ENCODE data around the gene CA7.

CA7 gene

DNA sequence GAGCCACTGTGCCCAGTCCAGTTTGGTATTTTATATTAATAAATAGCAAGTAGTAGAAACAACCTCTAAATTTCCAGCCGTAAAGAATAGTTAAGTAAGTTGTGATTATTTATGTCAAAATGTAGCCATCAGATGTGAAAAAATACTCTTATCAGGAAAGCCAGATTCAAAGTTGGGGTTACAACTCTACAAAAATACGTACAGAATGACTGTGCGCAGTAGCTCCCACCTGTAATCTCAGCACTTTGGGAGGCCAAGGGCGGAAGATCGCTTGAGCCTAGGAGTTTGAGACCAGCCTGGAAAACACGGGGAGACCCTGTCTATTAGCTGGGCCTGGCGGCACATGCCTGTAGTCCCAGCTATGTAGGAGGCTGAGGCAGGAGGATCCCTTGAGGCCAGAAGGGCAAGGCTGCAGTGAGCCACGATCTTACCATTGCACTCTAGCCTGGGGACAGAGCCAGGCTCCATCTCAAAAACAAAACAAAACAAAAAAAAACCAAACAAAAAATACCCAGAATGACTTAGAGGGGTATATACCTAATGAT, 37.8 kb downstream of the CA7 start:
- H3K27me3 ChIP-seq (ENCODE audit: control insufficient read depth, insufficient read depth, low read length) = no peaks in the 10 kb centered on the region
- peaks cover 16% of the 10 kb centered on the region for H3K36me3 ChIP-seq (ENCODE audit: control insufficient read depth, insufficient read depth, low read length)
- peaks cover 5% of the 10 kb centered on the region for H3K4me1 ChIP-seq (ENCODE audit: control insufficient read depth, insufficient read depth, low read length)
- H3K4me3 ChIP-seq (ENCODE audit: low read length) = no peak overlapping the region
- no peak overlapping the region for H3K27ac ChIP-seq (ENCODE audit: low read depth, low read length)
- no peak overlapping the region for H3K9ac ChIP-seq (ENCODE audit: low read length)

DNA sequence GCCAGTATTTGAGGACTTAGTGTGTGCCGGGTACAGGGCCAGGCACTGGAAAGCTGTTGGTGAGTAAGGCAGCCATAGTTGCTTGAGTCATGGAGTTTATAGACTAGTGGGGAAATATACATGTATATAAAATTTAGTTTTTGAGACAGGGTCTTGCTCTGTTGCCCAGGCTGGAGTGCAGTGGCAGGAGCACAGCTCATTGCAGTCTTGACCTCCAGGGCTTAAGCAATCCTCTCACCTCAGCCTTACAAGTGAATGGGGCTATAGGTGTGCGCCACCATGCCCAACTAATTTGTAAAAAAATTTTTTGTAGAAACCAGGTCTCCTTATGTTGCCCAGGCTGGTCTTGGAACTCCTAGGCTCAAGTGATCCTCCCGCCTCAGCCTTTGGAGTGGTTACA, 38.5 kb downstream of the CA7 start:
- peaks cover 5% of the 10 kb centered on the region for H3K4me1 ChIP-seq (ENCODE audit: control insufficient read depth, insufficient read depth, low read length)
- no peak overlapping the region for H3K9ac ChIP-seq (ENCODE audit: low read length)

DNA sequence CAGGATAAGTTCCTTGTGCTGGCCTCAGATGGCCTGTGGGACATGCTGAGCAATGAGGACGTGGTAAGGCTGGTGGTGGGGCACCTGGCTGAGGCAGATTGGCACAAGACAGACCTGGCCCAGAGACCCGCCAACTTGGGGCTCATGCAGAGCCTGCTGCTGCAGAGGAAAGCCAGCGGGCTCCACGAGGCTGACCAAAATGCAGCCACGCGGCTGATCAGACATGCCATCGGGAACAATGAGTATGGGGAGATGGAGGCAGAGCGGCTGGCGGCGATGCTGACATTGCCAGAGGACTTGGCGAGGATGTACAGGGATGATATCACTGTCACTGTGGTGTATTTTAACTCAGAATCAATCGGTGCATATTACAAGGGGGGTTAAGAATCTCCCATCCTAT, 41.3 kb downstream of the CA7 start:
- Histone ChIP-seq H3K36me3 (ENCODE audit: control insufficient read depth, insufficient read depth, low read length) (peaks cover 16% of the 10 kb centered on the region), H3K4me1 (ENCODE audit: control insufficient read depth, insufficient read depth, low read length) (no peaks in the 10 kb centered on the region), H3K27me3 (ENCODE audit: control insufficient read depth, insufficient read depth, low read length) (no peaks in the 10 kb centered on the region), H3K4me3 (ENCODE audit: low read length) (no peak overlapping the region), H3K9ac (ENCODE audit: low read length) (no peak overlapping the region), H3K27ac (ENCODE audit: low read depth, low read length) (no peak overlapping the region)

More for the DNA sequence above, 38.5 kb downstream of the CA7 start:
- Histone ChIP-seq H3K4me3 (ENCODE audit: low read length) (no peak overlapping the region), H3K27me3 (ENCODE audit: control insufficient read depth, insufficient read depth, low read length) (no peaks in the 10 kb centered on the region), H3K27ac (ENCODE audit: low read depth, low read length) (no peak overlapping the region), H3K36me3 (ENCODE audit: control insufficient read depth, insufficient read depth, low read length) (peaks cover 16% of the 10 kb centered on the region)

DNA sequence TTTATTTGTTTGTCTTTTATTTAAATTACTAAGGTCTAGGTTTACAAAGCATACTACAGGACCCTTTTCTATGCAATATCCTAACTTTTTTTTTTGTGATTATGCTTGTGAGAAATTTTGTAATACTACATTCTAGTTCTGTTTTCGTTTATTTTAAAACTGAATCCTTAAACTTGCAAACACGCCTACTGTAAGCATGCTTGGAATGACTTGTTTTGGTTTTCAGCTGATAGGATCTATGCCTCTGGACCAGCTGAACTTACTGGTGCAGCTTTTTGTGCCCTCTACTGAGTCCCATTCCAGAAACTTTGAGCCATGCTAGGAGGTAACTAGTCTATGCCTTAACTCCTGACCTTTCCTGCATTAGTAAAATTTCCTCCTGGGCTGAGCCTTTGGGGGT, 42.1 kb downstream of the CA7 start:
- H3K4me3 ChIP-seq (ENCODE audit: low read length) = no peak overlapping the region
- no peak overlapping the region for H3K9ac ChIP-seq (ENCODE audit: low read length)
- H3K4me1 ChIP-seq (ENCODE audit: control insufficient read depth, insufficient read depth, low read length) = no peaks in the 10 kb centered on the region
- H3K36me3 ChIP-seq (ENCODE audit: control insufficient read depth, insufficient read depth, low read length) = peaks cover 16% of the 10 kb centered on the region
- H3K27ac ChIP-seq (ENCODE audit: low read depth, low read length) = no peak overlapping the region
- H3K27me3 ChIP-seq (ENCODE audit: control insufficient read depth, insufficient read depth, low read length) = no peaks in the 10 kb centered on the region

DNA sequence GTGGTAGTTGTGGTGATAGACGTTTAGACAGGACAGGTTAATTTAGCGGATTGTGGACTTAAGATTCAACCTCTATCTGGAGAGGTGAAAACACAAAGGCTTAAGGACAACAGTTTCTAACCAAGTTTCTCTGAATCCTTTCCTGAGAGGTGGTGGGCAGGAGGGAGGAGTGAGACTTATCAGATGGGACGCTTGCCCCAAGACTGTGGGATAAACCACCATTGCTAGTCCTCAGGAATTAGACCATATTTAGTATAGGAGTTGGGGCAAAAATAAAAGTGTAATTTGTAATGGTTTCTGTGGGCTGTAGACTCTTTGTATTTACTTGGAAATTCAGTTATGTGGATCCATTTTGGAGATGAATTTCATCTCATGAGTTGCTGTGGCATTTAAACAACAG, 42.7 kb downstream of the CA7 start:
- no peak overlapping the region for H3K4me3 ChIP-seq (ENCODE audit: low read length)
- no peak overlapping the region for H3K27ac ChIP-seq (ENCODE audit: low read depth, low read length)
- peaks cover 16% of the 10 kb centered on the region for H3K36me3 ChIP-seq (ENCODE audit: control insufficient read depth, insufficient read depth, low read length)
- H3K27me3 ChIP-seq (ENCODE audit: control insufficient read depth, insufficient read depth, low read length) = no peaks in the 10 kb centered on the region
- H3K9ac ChIP-seq (ENCODE audit: low read length) = no peak overlapping the region
- H3K4me1 ChIP-seq (ENCODE audit: control insufficient read depth, insufficient read depth, low read length) = no peaks in the 10 kb centered on the region

DNA sequence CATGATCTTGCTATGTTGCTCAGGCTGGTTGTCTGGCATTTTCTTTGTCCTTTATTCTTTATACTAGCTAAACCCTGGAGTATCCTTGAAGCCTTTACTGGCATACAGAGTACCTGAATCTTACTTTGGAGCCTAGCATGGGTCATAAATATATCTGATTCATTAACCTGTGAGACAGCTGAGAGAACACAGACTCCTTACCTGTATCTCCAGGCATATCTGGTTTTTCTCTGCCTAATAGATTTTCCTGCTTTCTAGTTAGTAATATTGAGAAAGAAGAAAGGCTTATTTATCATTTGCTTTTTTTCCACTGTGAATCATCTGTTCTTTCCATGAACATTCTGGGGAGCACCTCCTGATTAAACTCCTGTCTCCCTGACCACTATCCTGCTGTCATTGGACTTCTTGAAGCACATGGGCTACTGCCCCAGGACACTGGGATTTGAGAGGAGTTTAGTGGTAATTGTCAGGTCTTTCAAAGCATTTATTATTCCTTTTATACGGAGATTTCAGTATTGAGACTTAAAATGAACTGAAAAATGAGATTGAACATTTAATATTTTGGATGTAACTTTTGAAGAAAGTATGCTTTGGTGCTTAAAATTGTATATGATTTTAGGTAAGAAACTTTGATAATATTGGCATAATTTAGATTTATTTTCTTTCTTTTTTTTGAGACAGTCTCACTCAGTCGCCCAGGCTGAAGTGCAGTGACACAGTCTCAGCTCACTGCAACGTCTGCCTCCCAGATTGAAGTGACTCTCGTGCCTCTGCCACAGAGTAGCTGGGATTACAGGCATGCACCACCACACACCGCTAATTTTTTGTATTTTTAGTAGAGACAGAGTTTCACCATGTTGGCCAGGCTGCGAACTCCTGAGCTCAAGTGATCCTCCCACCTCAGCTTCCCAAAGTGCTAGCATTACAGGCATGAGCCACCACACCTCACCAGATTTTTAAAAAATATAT, 44.7 kb downstream of the CA7 start:
- H3K27me3 ChIP-seq (ENCODE audit: control insufficient read depth, insufficient read depth, low read length) = no peaks in the 10 kb centered on the region
- H3K4me3 ChIP-seq (ENCODE audit: low read length) = no peak overlapping the region
- no peak overlapping the region for H3K9ac ChIP-seq (ENCODE audit: low read length)
- no peak overlapping the region for H3K27ac ChIP-seq (ENCODE audit: low read depth, low read length)
- H3K36me3 ChIP-seq (ENCODE audit: control insufficient read depth, insufficient read depth, low read length) = peaks cover 14% of the 10 kb centered on the region
- no peaks in the 10 kb centered on the region for H3K4me1 ChIP-seq (ENCODE audit: control insufficient read depth, insufficient read depth, low read length)

DNA sequence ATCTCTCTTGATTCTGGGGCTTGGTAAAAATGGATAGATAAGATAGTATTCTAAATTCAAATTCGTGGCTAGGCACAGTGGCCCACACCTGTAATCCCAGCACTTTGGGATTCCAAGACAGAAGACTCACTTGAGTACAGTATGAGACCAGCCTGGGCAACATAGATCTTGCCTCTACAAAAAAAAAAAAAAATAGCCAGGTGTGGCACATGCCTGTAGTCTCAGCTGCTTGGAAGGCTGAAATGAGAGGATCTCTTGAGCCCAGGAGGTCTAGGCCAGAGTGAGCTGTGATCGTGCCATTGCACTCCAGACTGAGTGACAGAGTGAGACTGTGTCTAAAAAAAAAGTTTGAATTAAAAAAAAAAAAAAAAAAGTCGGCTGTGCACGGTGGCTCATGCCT, 45.4 kb downstream of the CA7 start:
- no peak overlapping the region for H3K4me3 ChIP-seq (ENCODE audit: low read length)
- H3K9ac ChIP-seq (ENCODE audit: low read length) = no peak overlapping the region
- H3K36me3 ChIP-seq (ENCODE audit: control insufficient read depth, insufficient read depth, low read length) = peaks cover 12% of the 10 kb centered on the region
- H3K4me1 ChIP-seq (ENCODE audit: control insufficient read depth, insufficient read depth, low read length) = no peaks in the 10 kb centered on the region
- H3K27me3 ChIP-seq (ENCODE audit: control insufficient read depth, insufficient read depth, low read length) = no peaks in the 10 kb centered on the region
- no peak overlapping the region for H3K27ac ChIP-seq (ENCODE audit: low read depth, low read length)

DNA sequence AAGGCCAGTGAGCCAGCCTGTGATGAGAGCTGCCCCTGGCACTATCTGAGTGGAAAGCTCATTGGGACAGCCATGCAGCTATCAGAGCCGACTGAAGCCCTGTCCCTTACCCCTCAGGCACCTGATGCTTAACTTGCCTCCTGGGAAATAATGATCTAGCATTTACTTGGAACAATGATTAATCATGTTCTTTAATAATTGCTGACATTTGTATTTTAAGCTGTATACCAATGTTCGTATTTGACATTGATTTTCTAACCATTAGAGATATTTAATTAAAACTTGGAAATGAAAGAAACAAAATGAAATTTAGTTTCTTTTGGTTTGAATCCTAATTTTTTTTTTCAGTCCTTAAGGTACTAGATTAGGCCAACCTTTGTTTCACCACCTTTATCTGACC, 46.6 kb downstream of the CA7 start:
- Histone ChIP-seq H3K4me1 (ENCODE audit: control insufficient read depth, insufficient read depth, low read length) (no peaks in the 10 kb centered on the region), H3K36me3 (ENCODE audit: control insufficient read depth, insufficient read depth, low read length) (no peaks in the 10 kb centered on the region), H3K9ac (ENCODE audit: low read length) (no peak overlapping the region), H3K4me3 (ENCODE audit: low read length) (no peak overlapping the region), H3K27me3 (ENCODE audit: control insufficient read depth, insufficient read depth, low read length) (no peaks in the 10 kb centered on the region), H3K27ac (ENCODE audit: low read depth, low read length) (no peak overlapping the region)

DNA sequence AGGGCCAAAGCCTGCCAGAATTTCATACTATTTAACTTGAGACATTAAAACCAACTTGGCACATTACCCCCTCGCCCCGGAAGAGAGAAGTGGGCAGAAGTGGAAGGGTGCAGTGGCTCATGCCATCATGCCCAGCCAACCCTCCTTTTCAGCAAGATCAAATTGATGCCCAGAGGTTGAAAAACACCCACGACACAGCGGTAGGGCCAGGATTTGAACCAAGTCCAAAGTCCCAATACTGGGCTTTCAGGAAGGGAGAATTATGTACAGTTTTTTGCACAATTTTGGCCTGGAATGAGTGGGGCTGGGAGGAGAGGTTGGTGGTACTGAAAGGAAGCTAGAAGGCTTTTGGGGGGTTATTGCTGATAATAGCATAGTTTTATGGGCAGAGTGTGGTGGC, 47.1 kb downstream of the CA7 start:
- H3K27me3 ChIP-seq (ENCODE audit: control insufficient read depth, insufficient read depth, low read length) = no peaks in the 10 kb centered on the region
- H3K4me3 ChIP-seq (ENCODE audit: low read length) = no peak overlapping the region
- H3K4me1 ChIP-seq (ENCODE audit: control insufficient read depth, insufficient read depth, low read length) = no peaks in the 10 kb centered on the region
- H3K27ac ChIP-seq (ENCODE audit: low read depth, low read length) = no peak overlapping the region
- no peaks in the 10 kb centered on the region for H3K36me3 ChIP-seq (ENCODE audit: control insufficient read depth, insufficient read depth, low read length)
- H3K9ac ChIP-seq (ENCODE audit: low read length) = no peak overlapping the region

DNA sequence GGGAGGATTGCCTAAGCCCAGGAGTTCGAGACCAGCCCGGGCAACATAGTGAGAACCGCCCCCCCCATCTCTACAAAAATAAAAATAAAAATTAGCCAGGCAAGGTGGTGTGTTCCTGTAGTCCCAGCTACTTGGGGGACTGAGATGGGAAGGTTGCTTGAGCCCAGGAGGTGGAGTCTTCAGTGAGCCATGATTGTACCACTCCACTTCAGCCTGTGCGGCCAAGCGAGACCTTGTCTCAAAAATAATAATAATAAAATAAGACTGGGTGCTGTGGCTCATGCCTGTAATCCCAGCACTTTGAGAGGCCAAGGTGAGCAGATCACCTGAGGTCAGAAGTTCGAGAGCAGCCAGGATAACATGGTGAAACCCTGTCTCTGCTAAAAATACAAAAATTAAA, 47.6 kb downstream of the CA7 start:
- H3K9ac ChIP-seq (ENCODE audit: low read length) = no peak overlapping the region

DNA sequence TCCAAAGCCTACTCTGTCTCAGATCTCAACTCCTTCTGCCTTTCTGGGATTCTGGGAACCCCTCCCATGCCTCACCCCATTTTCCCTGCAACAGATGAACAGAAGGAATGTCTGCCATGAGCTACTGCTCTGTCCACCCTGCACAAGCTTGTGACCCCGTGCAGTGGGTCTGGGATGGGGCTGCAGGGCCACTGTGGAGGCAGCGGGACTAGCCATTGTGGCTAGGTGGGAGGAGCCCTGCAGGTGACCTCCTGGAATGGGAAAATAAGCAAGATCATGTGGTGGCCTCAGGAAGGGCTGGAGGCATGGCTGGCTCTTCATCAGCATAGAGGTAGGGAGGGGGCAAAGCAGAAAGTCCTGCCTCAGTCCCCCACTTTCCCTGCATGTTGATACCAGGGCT, 49.8 kb downstream of the CA7 start:
- no peak overlapping the region for H3K27ac ChIP-seq (ENCODE audit: low read depth, low read length)
- H3K9ac ChIP-seq (ENCODE audit: low read length) = no peak overlapping the region
- no peaks in the 10 kb centered on the region for H3K4me1 ChIP-seq (ENCODE audit: control insufficient read depth, insufficient read depth, low read length)
- H3K27me3 ChIP-seq (ENCODE audit: control insufficient read depth, insufficient read depth, low read length) = no peaks in the 10 kb centered on the region
- no peaks in the 10 kb centered on the region for H3K36me3 ChIP-seq (ENCODE audit: control insufficient read depth, insufficient read depth, low read length)
- H3K4me3 ChIP-seq (ENCODE audit: low read length) = no peak overlapping the region

More for the DNA sequence above, 47.6 kb downstream of the CA7 start:
- Histone ChIP-seq H3K27ac (ENCODE audit: low read depth, low read length) (no peak overlapping the region), H3K4me3 (ENCODE audit: low read length) (no peak overlapping the region), H3K27me3 (ENCODE audit: control insufficient read depth, insufficient read depth, low read length) (no peaks in the 10 kb centered on the region), H3K4me1 (ENCODE audit: control insufficient read depth, insufficient read depth, low read length) (no peaks in the 10 kb centered on the region), H3K36me3 (ENCODE audit: control insufficient read depth, insufficient read depth, low read length) (no peaks in the 10 kb centered on the region)

DNA sequence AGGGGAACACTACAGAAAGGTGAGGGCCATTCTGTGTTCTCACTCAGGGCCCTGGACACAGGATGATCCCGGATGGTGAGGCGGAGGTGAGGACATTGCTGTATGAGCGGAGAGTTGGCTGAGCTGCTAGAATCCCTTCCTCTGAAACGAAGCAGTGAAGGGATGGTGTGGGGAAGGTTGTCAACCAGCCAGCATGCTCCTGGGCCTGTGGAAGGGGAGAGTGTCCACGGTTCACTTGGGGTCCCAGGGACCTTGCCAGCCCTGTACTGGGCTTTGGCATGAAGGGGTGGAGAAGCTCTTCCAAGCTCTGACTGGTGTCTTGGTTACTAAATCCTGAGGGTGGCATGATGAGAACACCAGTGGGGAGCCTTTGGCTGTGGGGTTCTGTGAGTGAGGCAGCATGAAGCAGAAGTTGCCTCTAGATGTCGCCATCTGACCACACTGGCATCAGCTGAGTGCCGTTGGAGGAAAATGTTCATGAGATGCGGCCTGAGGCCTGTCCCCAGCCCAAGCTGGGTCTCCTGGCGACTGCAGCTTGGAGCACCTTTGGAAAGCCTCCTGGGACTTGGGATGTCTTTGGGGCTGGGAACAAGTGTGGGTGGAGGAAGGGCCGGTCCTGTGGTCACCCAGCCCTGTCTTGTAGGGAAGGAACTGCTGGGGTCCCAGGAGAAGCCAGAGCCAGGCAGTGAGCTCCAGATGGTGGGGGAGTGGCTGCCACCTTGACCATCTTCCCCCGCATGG, 50.9 kb downstream of the CA7 start:
- Histone ChIP-seq H3K9ac (ENCODE audit: low read length) (no peak overlapping the region), H3K4me1 (ENCODE audit: control insufficient read depth, insufficient read depth, low read length) (peaks cover 10% of the 10 kb centered on the region), H3K27me3 (ENCODE audit: control insufficient read depth, insufficient read depth, low read length) (no peaks in the 10 kb centered on the region), H3K4me3 (ENCODE audit: low read length) (no peak overlapping the region), H3K27ac (ENCODE audit: low read depth, low read length) (no peak overlapping the region), H3K36me3 (ENCODE audit: control insufficient read depth, insufficient read depth, low read length) (no peaks in the 10 kb centered on the region)

Data from rectal smooth muscle tissue (tissue), 1 donor.